Measurements from ENCODE around the gene SIX5. TPM values are rescaled to one million over a fixed set of nuclear protein-coding genes. Genes with fewer than 3 reads are reported as not detected.
A peak's percentile ranks its signal among the peaks of the same experiment; 100 is the strongest.
"Not testable (repeated sequence)": the region's sequence is repeated elsewhere in the genome, so short reads cannot be mapped to it uniquely, and the experiment has no call there.

Gene SIX5
- total and polyA plus RNA-seq, 5 donors from 2014 or later = 0.17 to 1.3 (median 0.25) TPM; not detected in 1

DNA sequence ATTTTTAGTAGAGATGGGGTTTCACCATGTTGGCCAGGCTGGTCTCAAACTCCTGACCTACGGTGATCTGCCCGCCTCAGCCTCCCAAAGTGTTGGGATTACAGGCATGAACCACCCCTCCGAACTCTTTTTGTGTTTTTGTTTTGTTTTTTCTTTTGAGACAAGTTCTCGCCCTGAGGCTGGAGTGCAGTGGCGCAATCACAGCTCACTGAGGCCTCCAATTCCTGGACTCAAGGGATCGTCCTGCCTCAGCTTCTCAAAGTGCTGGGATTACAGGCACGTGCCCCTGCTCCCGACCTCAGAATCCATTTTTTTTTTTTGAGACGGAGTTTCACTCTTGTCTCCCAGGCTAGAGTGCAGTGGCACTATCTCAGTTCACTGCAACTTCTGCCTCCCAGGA is 11.4 kb downstream of the SIX5 start:
- Histone ChIP-seq H3K4me1 (ENCODE audit: control insufficient read depth, insufficient read depth, low read length, poor library complexity, severe bottlenecking) (no peaks in the 10 kb centered on the region), H3K36me3 (ENCODE audit: control insufficient read depth, insufficient read depth, low read length) (no peaks in the 10 kb centered on the region), H3K27me3 (ENCODE audit: control insufficient read depth, insufficient read depth, low read length) (no peaks in the 10 kb centered on the region), H3K27ac (ENCODE audit: insufficient read depth, low read length, poor library complexity, severe bottlenecking) (no peak overlapping the region), H3K4me3 (ENCODE audit: low read depth, low read length) (no peak overlapping the region), H3K9me3 (ENCODE audit: control insufficient read depth in 2 of 2, low read length in 2 of 2) (no peaks in the 10 kb centered on the region)
- H3K9me3 Mint-ChIP-seq = no peaks in the 10 kb centered on the region
- H3K27ac Mint-ChIP-seq = no peak overlapping the region
- no peak for ATAC-seq (ENCODE audit: low read depth in 2 of 2)
- H3K4me1 Mint-ChIP-seq = no peaks in the 10 kb centered on the region
- H3K36me3 Mint-ChIP-seq = no peaks in the 10 kb centered on the region
- no peak overlapping the region for H3K4me3 Mint-ChIP-seq
- H3K27me3 Mint-ChIP-seq = no peaks in the 10 kb centered on the region
- no peak for DNase-seq

DNA sequence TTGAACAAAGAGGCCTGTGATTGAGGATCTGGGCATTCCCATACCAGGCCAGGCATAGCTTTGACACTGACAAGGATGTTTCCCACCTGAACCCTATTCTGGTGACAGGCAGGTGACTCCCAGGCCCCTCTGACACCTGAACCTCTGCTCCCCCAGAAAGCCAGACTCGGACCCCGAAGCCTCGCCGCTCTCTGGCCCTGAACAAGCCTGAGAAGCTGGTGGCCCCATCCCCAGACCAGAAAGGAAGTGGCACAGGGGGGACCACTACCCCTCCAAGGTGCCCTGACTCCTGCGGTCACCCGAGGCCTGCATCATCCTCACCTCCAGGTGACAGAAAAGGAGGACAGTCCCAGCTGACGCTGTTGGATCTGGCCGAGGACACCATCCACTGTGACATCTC is 14.7 kb downstream of the SIX5 start:
- no peak overlapping the region for H3K4me3 Mint-ChIP-seq
- H3K4me3 ChIP-seq (ENCODE audit: low read depth, low read length) = no peak overlapping the region
- no peaks in the 10 kb centered on the region for H3K36me3 ChIP-seq (ENCODE audit: control insufficient read depth, insufficient read depth, low read length)
- no peaks in the 10 kb centered on the region for H3K9me3 ChIP-seq (ENCODE audit: control insufficient read depth in 2 of 2, low read length in 2 of 2)
- H3K27me3 Mint-ChIP-seq = no peaks in the 10 kb centered on the region
- no peaks in the 10 kb centered on the region for H3K9me3 Mint-ChIP-seq
- DNase-seq (no peak), ATAC-seq (ENCODE audit: low read depth in 2 of 2) (no peak)
- H3K27me3 ChIP-seq (ENCODE audit: control insufficient read depth, insufficient read depth, low read length) = no peaks in the 10 kb centered on the region
- no peak overlapping the region for H3K27ac Mint-ChIP-seq
- H3K4me1 Mint-ChIP-seq = no peaks in the 10 kb centered on the region
- no peaks in the 10 kb centered on the region for H3K4me1 ChIP-seq (ENCODE audit: control insufficient read depth, insufficient read depth, low read length, poor library complexity, severe bottlenecking)
- H3K27ac ChIP-seq (ENCODE audit: insufficient read depth, low read length, poor library complexity, severe bottlenecking) = no peak overlapping the region
- H3K36me3 Mint-ChIP-seq = no peaks in the 10 kb centered on the region

DNA sequence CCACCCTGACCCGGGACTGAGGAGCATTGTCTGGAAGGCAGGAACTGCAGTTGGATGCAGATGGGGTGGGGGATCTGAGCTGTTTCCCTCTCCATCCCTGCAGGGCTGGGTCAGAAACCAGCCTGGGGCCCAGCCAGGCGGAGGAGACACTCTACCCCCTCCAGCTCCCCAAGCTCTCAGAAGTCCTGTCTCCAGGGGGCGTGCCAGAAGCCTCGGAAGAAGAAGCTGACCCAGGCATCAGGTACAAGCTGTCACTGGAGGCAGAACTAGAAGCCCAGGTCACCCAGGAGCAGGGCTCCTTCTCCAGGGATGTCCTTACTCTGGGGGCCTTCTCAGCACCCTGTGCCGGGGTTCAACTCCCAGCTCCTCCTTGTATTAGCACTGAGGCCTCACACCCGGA is 15.5 kb downstream of the SIX5 start:
- no peak for DNase-seq
- no peaks in the 10 kb centered on the region for H3K36me3 ChIP-seq (ENCODE audit: control insufficient read depth, insufficient read depth, low read length)
- H3K27me3 ChIP-seq (ENCODE audit: control insufficient read depth, insufficient read depth, low read length) = no peaks in the 10 kb centered on the region
- H3K4me1 Mint-ChIP-seq = no peaks in the 10 kb centered on the region
- H3K4me3 ChIP-seq (ENCODE audit: low read depth, low read length) = no peak overlapping the region
- no peaks in the 10 kb centered on the region for H3K9me3 Mint-ChIP-seq
- H3K36me3 Mint-ChIP-seq = no peaks in the 10 kb centered on the region
- H3K9me3 ChIP-seq (ENCODE audit: control insufficient read depth in 2 of 2, low read length in 2 of 2) = no peaks in the 10 kb centered on the region
- H3K27me3 Mint-ChIP-seq = no peaks in the 10 kb centered on the region
- H3K4me3 Mint-ChIP-seq = no peak overlapping the region
- H3K27ac Mint-ChIP-seq = no peak overlapping the region
- ATAC-seq (ENCODE audit: low read depth in 2 of 2) = no peak
- no peak overlapping the region for H3K27ac ChIP-seq (ENCODE audit: insufficient read depth, low read length, poor library complexity, severe bottlenecking)
- H3K4me1 ChIP-seq (ENCODE audit: control insufficient read depth, insufficient read depth, low read length, poor library complexity, severe bottlenecking) = no peaks in the 10 kb centered on the region

DNA sequence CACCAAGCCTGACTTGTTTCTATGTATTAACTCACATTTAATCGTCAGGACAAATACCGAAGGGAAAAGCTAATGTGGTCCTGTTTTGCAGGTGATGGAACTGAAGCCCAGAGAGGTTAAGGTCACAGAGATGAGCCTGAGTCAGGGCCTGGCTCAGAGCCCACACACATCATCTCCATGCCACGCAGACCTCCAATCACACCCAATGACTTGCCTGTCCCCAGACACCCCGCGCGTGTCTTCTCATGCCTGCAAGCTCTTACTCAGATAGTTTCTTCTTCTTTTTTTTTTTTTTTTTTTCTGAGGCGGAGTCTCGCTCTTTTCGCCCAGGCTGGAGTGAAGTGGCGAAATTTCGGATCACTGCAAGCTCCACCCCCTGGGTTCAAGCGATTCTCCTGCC is 16.4 kb downstream of the SIX5 start:
- H3K27me3 Mint-ChIP-seq = no peaks in the 10 kb centered on the region
- H3K27ac Mint-ChIP-seq = no peak overlapping the region
- H3K4me1 ChIP-seq (ENCODE audit: control insufficient read depth, insufficient read depth, low read length, poor library complexity, severe bottlenecking) = no peaks in the 10 kb centered on the region
- H3K4me1 Mint-ChIP-seq = no peaks in the 10 kb centered on the region
- no peaks in the 10 kb centered on the region for H3K27me3 ChIP-seq (ENCODE audit: control insufficient read depth, insufficient read depth, low read length)
- no peak for DNase-seq
- H3K4me3 ChIP-seq (ENCODE audit: low read depth, low read length) = no peak overlapping the region
- no peaks in the 10 kb centered on the region for H3K9me3 Mint-ChIP-seq
- H3K36me3 ChIP-seq (ENCODE audit: control insufficient read depth, insufficient read depth, low read length) = no peaks in the 10 kb centered on the region
- no peak overlapping the region for H3K27ac ChIP-seq (ENCODE audit: insufficient read depth, low read length, poor library complexity, severe bottlenecking)
- ATAC-seq (ENCODE audit: low read depth in 2 of 2) = no peak
- H3K9me3 ChIP-seq (ENCODE audit: control insufficient read depth in 2 of 2, low read length in 2 of 2) = no peaks in the 10 kb centered on the region
- peak overlapping the region in 1 of 4 donors; percentile 2 for H3K4me3 Mint-ChIP-seq
- no peaks in the 10 kb centered on the region for H3K36me3 Mint-ChIP-seq

DNA sequence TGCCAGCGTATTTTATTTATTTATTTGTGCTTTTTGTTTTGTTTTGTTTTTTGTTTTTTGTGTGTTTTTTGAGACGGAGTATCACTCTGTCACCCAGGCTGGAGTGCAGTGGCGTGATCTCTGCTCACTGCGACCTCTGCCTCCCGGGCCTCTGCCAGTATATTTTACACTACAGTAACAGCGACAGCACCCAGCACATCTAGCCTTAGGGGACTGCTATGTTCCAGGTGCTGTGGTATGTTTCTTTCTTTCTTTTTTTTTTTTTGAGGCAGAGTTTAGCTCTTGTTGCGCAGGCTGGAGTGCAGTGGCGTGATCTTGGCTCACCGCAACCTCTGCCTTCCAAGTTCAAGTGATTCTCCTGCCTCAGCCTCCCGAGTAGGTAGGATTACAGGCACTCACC is 17.6 kb downstream of the SIX5 start:
- H3K4me3 Mint-ChIP-seq; H3K27me3 ChIP-seq (ENCODE audit: control insufficient read depth, insufficient read depth, low read length); H3K4me1 Mint-ChIP-seq; H3K27ac Mint-ChIP-seq; DNase-seq; H3K4me3 ChIP-seq (ENCODE audit: low read depth, low read length); ATAC-seq (ENCODE audit: low read depth in 2 of 2); H3K4me1 ChIP-seq (ENCODE audit: control insufficient read depth, insufficient read depth, low read length, poor library complexity, severe bottlenecking); H3K36me3 ChIP-seq (ENCODE audit: control insufficient read depth, insufficient read depth, low read length); H3K36me3 Mint-ChIP-seq; H3K9me3 Mint-ChIP-seq; H3K9me3 ChIP-seq (ENCODE audit: control insufficient read depth in 2 of 2, low read length in 2 of 2); H3K27me3 Mint-ChIP-seq; H3K27ac ChIP-seq (ENCODE audit: insufficient read depth, low read length, poor library complexity, severe bottlenecking): not testable (repeated sequence)

DNA sequence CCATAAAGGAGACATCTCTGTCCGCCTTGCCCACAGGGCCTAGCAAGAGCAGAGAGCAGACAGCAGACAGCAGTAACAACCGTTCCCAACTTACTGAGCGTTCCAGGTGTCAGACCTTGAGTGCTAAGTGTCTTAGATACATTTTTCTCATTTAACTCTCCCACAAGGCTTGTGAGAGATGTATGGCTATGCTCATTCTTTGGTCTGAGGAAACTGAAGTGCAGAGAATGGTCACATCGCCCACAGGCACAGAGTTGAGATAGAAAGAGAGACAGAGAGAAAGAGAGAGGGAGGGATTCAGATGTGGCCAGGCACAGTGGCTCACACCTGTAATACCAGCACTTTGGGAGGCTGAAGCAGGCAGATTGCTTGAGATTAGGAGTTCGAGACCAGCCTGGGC is 21.5 kb downstream of the SIX5 start:
- Histone ChIP-seq H3K9me3 (ENCODE audit: control insufficient read depth in 2 of 2, low read length in 2 of 2) (no peaks in the 10 kb centered on the region), H3K4me3 (ENCODE audit: low read depth, low read length) (no peak overlapping the region), H3K36me3 (ENCODE audit: control insufficient read depth, insufficient read depth, low read length) (no peaks in the 10 kb centered on the region), H3K27ac (ENCODE audit: insufficient read depth, low read length, poor library complexity, severe bottlenecking) (no peak overlapping the region), H3K27me3 (ENCODE audit: control insufficient read depth, insufficient read depth, low read length) (no peaks in the 10 kb centered on the region), H3K4me1 (ENCODE audit: control insufficient read depth, insufficient read depth, low read length, poor library complexity, severe bottlenecking) (no peaks in the 10 kb centered on the region)
- Mint-ChIP-seq H3K27ac (peak overlapping the region in 1 of 3 donors; percentile 15), H3K27me3 (peaks cover 19% of the 10 kb centered on the region), H3K4me1 (no peaks in the 10 kb centered on the region), H3K4me3 (no peak overlapping the region), H3K9me3 (no peaks in the 10 kb centered on the region), H3K36me3 (no peaks in the 10 kb centered on the region)
- DNase-seq = no peak
- ATAC-seq (ENCODE audit: low read depth in 2 of 2) = no peak

DNA sequence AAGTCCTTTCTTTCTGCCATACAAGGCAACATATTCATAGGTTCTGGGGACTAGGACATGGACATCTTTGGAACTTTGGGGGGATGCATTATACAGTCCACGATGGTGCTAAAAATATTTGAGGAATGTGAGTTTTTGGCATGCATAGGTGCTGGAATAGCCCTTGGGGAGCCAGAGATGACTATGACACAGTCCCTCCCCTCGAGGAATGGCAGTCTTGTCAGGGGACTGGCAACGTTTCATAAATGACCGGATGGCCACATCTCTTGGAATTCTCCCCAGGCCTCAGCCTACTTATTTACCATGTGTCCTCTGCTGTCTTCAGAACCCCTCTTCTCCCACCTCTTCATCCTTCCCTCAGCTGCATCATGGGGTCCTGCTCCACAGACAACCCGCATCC is 22.2 kb downstream of the SIX5 start:
- no peaks in the 10 kb centered on the region for H3K36me3 Mint-ChIP-seq
- no peak overlapping the region for H3K27ac ChIP-seq (ENCODE audit: insufficient read depth, low read length, poor library complexity, severe bottlenecking)
- H3K4me1 Mint-ChIP-seq = no peaks in the 10 kb centered on the region
- H3K9me3 ChIP-seq (ENCODE audit: control insufficient read depth in 2 of 2, low read length in 2 of 2) = no peaks in the 10 kb centered on the region
- H3K4me3 Mint-ChIP-seq = no peak overlapping the region
- no peak overlapping the region for H3K4me3 ChIP-seq (ENCODE audit: low read depth, low read length)
- H3K4me1 ChIP-seq (ENCODE audit: control insufficient read depth, insufficient read depth, low read length, poor library complexity, severe bottlenecking) = no peaks in the 10 kb centered on the region
- H3K27ac Mint-ChIP-seq = peak overlapping the region in 1 of 3 donors; percentile 56
- no peaks in the 10 kb centered on the region for H3K27me3 ChIP-seq (ENCODE audit: control insufficient read depth, insufficient read depth, low read length)
- H3K27me3 Mint-ChIP-seq = peaks cover 19% of the 10 kb centered on the region
- H3K36me3 ChIP-seq (ENCODE audit: control insufficient read depth, insufficient read depth, low read length) = no peaks in the 10 kb centered on the region
- DNase-seq (no peak), ATAC-seq (ENCODE audit: low read depth in 2 of 2) (no peak)
- H3K9me3 Mint-ChIP-seq = no peaks in the 10 kb centered on the region

DNA sequence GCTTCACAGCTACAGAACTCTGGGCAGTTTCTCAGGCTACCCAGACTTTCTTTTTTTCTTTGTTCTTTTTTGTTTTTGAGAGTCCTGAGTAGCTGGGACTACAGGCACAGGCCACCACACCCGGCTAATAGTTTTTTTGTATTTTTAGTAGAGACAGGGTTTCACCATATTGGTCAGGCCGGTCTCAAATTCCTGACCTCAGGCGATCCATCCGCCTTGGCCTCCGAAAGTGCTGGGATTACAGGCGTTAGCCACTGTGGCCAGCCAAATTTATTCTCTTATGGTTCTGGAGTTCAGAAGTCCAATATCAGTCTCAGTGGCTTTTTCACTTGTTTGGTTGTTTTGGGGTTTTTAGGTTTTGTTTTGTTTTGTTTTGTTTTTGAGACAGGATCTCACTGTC is 23.4 kb downstream of the SIX5 start:
- H3K27ac ChIP-seq (ENCODE audit: insufficient read depth, low read length, poor library complexity, severe bottlenecking) = no peak overlapping the region
- Mint-ChIP-seq H3K27ac (no peak overlapping the region), H3K9me3 (no peaks in the 10 kb centered on the region), H3K4me3 (no peak overlapping the region), H3K36me3 (no peaks in the 10 kb centered on the region), H3K4me1 (no peaks in the 10 kb centered on the region), H3K27me3 (peaks cover 19% of the 10 kb centered on the region)
- H3K4me1 ChIP-seq (ENCODE audit: control insufficient read depth, insufficient read depth, low read length, poor library complexity, severe bottlenecking) = no peaks in the 10 kb centered on the region
- DNase-seq = no peak
- no peak for ATAC-seq (ENCODE audit: low read depth in 2 of 2)
- H3K27me3 ChIP-seq (ENCODE audit: control insufficient read depth, insufficient read depth, low read length) = no peaks in the 10 kb centered on the region
- no peaks in the 10 kb centered on the region for H3K9me3 ChIP-seq (ENCODE audit: control insufficient read depth in 2 of 2, low read length in 2 of 2)
- no peak overlapping the region for H3K4me3 ChIP-seq (ENCODE audit: low read depth, low read length)
- no peaks in the 10 kb centered on the region for H3K36me3 ChIP-seq (ENCODE audit: control insufficient read depth, insufficient read depth, low read length)

Data from CD4-positive, CD25-positive, alpha-beta regulatory T cell (primary cell).